K562 (cell line): ENCODE results near the gene SH3GL3. TPM values are rescaled to one million over a fixed set of nuclear protein-coding genes. Genes with fewer than 3 reads are reported as not detected.

Experiments used
- ARID2 ChIP-seq: fragments of 450-650 bp; IDR thresholded peaks from 2 replicates; pipeline ENCODE4 v1.6.1; 2017; ENCODE audit warnings: antibody characterized with exemption, mild to moderate bottlenecking
- RBFOX2 ChIP-seq: fragments of 200-400 bp; formaldehyde crosslinking; IDR thresholded peaks from 2 replicates; pipeline ENCODE4 v1.6.1; 2017; ENCODE audit warnings: low read depth, mild to moderate bottlenecking, low read length, moderate library complexity
- polyA plus RNA-seq, 8 experiments: library from polyadenylated mRNA; depleted of rRNA in 4 of 8; stranded (reverse) in 5 of 8; unstranded in 3 of 8; fragments of >200 nt; fragmentation: Nextera tagmentation in 2 of 8; fragmentation: Illumina TruSeq in 1 of 8; extraction: Ambion mirVana in 2 of 8; extraction: Trizol in 1 of 8; gene quantifications; 2 replicates each; pipeline versions ENCODE4 v1.2.1 to v1.2.3, GENCODE V29; 2011 to 2014; ENCODE audit warnings: inconsistent platforms in 1 of 8, missing spikeins in 1 of 8
- total RNA-seq, 7 experiments: library from RNA; depleted of rRNA in 6 of 7; stranded (reverse); fragments of >200 nt in 6 of 7; fragmentation: Illumina TruSeq in 2 of 7; extraction: Trizol in 2 of 7; gene quantifications; 2 replicates each; pipeline versions ENCODE4 v1.2.1 to v1.2.3, GENCODE V29; 2011 to 2021; ENCODE audit warnings: low replicate concordance in 1 of 7
- TF ChIP-seq, protein P1 (sequence below): fragments of 450-650 bp; IDR thresholded peaks from 2 replicates; pipeline ENCODE4 v1.6.1; 2016; ENCODE audit warnings: mild to moderate bottlenecking, moderate library complexity
- TF ChIP-seq, protein P2 (sequence below): sonication (generic); formaldehyde crosslinking; IDR thresholded peaks from 2 replicates; pipeline ENCODE4 v1.4.0; 2020; ENCODE audit warnings: mild to moderate bottlenecking, missing genetic modification reagents

The SH3GL3 gene
- total and polyA plus RNA-seq, 9 of the 15 experiments (the other 6 are each of a cell fraction or from before 2014, with no cell fraction given) = 3.9 to 16.0 (median 9.7) TPM

DNA sequence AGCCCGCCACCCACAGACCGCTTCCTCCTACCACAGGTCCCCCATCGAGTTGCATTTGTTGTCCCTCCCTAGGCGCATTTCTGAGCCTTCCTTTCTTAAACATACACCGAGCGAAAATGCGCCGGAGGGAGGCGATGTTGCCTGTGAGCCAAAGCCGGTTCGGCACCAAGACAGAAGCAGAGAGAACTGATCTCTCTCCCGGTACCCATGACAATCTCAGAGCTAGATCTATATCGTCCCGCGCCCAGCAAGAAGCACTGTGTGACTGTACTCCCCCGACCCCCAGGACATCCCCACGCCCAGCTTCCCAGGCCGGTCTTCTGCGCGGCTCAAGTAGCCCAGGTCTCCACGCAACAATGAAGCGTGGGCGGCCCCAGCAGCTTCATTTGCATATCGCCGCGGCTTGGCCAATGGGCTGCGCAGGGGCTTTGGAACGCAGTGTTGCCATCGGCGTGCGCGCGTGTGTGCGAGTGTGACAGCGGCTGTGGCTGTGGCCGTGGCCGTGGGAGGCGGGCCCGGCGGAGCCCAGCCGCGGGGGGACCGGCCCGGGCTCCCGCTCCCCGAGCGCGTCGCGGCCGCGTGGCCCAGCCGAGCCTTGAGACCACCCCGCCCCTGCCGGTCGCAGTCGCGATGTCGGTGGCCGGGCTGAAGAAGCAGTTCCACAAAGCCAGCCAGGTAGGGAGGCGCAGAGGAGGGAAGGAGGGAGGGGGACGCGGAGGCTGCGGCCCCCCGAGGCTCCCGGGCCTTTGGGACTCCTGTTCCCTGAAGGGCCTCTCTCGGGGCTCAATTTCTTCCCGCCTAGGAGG lies at the start of gene SH3GL3 (continued):
- TF ChIP-seq, protein P1, sequence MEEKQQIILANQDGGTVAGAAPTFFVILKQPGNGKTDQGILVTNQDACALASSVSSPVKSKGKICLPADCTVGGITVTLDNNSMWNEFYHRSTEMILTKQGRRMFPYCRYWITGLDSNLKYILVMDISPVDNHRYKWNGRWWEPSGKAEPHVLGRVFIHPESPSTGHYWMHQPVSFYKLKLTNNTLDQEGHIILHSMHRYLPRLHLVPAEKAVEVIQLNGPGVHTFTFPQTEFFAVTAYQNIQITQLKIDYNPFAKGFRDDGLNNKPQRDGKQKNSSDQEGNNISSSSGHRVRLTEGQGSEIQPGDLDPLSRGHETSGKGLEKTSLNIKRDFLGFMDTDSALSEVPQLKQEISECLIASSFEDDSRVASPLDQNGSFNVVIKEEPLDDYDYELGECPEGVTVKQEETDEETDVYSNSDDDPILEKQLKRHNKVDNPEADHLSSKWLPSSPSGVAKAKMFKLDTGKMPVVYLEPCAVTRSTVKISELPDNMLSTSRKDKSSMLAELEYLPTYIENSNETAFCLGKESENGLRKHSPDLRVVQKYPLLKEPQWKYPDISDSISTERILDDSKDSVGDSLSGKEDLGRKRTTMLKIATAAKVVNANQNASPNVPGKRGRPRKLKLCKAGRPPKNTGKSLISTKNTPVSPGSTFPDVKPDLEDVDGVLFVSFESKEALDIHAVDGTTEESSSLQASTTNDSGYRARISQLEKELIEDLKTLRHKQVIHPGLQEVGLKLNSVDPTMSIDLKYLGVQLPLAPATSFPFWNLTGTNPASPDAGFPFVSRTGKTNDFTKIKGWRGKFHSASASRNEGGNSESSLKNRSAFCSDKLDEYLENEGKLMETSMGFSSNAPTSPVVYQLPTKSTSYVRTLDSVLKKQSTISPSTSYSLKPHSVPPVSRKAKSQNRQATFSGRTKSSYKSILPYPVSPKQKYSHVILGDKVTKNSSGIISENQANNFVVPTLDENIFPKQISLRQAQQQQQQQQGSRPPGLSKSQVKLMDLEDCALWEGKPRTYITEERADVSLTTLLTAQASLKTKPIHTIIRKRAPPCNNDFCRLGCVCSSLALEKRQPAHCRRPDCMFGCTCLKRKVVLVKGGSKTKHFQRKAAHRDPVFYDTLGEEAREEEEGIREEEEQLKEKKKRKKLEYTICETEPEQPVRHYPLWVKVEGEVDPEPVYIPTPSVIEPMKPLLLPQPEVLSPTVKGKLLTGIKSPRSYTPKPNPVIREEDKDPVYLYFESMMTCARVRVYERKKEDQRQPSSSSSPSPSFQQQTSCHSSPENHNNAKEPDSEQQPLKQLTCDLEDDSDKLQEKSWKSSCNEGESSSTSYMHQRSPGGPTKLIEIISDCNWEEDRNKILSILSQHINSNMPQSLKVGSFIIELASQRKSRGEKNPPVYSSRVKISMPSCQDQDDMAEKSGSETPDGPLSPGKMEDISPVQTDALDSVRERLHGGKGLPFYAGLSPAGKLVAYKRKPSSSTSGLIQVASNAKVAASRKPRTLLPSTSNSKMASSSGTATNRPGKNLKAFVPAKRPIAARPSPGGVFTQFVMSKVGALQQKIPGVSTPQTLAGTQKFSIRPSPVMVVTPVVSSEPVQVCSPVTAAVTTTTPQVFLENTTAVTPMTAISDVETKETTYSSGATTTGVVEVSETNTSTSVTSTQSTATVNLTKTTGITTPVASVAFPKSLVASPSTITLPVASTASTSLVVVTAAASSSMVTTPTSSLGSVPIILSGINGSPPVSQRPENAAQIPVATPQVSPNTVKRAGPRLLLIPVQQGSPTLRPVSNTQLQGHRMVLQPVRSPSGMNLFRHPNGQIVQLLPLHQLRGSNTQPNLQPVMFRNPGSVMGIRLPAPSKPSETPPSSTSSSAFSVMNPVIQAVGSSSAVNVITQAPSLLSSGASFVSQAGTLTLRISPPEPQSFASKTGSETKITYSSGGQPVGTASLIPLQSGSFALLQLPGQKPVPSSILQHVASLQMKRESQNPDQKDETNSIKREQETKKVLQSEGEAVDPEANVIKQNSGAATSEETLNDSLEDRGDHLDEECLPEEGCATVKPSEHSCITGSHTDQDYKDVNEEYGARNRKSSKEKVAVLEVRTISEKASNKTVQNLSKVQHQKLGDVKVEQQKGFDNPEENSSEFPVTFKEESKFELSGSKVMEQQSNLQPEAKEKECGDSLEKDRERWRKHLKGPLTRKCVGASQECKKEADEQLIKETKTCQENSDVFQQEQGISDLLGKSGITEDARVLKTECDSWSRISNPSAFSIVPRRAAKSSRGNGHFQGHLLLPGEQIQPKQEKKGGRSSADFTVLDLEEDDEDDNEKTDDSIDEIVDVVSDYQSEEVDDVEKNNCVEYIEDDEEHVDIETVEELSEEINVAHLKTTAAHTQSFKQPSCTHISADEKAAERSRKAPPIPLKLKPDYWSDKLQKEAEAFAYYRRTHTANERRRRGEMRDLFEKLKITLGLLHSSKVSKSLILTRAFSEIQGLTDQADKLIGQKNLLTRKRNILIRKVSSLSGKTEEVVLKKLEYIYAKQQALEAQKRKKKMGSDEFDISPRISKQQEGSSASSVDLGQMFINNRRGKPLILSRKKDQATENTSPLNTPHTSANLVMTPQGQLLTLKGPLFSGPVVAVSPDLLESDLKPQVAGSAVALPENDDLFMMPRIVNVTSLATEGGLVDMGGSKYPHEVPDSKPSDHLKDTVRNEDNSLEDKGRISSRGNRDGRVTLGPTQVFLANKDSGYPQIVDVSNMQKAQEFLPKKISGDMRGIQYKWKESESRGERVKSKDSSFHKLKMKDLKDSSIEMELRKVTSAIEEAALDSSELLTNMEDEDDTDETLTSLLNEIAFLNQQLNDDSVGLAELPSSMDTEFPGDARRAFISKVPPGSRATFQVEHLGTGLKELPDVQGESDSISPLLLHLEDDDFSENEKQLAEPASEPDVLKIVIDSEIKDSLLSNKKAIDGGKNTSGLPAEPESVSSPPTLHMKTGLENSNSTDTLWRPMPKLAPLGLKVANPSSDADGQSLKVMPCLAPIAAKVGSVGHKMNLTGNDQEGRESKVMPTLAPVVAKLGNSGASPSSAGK = peak; percentile 64
- TF ChIP-seq ARID2 (peak; percentile 84), RBFOX2 (peak; percentile 63)
- TF ChIP-seq, protein P2, sequence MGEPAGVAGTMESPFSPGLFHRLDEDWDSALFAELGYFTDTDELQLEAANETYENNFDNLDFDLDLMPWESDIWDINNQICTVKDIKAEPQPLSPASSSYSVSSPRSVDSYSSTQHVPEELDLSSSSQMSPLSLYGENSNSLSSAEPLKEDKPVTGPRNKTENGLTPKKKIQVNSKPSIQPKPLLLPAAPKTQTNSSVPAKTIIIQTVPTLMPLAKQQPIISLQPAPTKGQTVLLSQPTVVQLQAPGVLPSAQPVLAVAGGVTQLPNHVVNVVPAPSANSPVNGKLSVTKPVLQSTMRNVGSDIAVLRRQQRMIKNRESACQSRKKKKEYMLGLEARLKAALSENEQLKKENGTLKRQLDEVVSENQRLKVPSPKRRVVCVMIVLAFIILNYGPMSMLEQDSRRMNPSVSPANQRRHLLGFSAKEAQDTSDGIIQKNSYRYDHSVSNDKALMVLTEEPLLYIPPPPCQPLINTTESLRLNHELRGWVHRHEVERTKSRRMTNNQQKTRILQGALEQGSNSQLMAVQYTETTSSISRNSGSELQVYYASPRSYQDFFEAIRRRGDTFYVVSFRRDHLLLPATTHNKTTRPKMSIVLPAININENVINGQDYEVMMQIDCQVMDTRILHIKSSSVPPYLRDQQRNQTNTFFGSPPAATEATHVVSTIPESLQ (CRISPR knock-in tag) = 0 out of 2 replicates have a peak, but pooled peaks have one; percentile 13
